Kasumi-1 (cell line): ENCODE results near the gene SPEF1.
A peak's percentile ranks its signal among the peaks of the same experiment; 100 is the strongest.
"Not testable (repeated sequence)": the region's sequence is repeated elsewhere in the genome, so short reads cannot be mapped to it uniquely, and the experiment has no call there.

Source experiments
- DNase-seq, 2 experiments: peaks; one replicate each; lab custom pipeline; 2025; lab: John Stamatoyannopoulos, UW

Gene SPEF1

GRCh38 chr20:3811467-3812258 lies 30.4 kb upstream of the SPEF1 start:
- DNase-seq: peak; percentile 81 to 86

DNA sequence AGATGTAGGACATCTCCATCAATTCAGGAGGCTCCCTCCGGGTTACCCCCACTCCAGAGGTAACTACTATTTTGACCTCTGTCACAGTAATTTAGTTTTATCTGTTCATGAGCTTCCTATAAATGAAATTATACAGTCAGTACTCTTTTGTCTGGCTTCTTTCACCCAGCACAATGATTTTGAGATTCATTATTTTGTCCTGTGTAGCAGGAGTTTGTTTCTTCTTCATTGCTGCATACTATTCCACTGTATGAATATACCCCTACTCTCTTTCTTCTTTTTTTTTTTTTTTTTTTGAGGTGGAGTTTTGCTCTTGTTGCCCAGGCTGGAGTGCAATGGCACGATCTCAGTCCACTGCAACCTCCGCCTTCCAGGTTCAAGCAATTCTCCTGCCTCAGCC lies 27.3 kb upstream of the SPEF1 start:
- no peak for DNase-seq

GRCh38 chr20:3804781-3805180 lies 23.5 kb upstream of the SPEF1 start:
- DNase-seq: no peak

DNA sequence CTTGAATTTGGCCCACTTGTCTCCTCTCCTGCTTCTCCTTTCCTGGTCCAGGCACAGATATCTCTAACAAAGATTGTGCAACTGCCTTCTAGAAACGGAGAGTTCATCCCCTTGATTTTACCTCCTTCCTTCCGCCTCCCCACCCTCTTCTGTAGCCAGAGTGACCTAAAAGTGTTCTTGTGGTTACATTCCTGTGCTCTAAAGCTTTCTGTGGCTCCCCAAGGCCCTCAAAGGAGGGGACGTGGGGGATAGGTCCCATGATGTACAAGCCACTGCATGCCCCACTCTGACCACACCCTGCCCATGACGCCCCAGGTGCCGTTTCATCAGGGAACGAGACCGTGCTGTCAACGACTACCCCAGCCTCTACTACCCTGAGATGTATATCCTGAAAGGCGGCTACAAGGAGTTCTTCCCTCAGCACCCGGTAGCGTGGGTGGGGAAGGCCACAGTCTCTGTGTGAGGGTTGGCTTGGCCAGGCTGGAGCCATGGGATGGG lies 23.1 kb upstream of the SPEF1 start:
- DNase-seq: no peak

- DNase-seq: no peak
Measured at GRCh38 chr20:3803854-3804253, 22.6 kb upstream of the SPEF1 start.

DNA sequence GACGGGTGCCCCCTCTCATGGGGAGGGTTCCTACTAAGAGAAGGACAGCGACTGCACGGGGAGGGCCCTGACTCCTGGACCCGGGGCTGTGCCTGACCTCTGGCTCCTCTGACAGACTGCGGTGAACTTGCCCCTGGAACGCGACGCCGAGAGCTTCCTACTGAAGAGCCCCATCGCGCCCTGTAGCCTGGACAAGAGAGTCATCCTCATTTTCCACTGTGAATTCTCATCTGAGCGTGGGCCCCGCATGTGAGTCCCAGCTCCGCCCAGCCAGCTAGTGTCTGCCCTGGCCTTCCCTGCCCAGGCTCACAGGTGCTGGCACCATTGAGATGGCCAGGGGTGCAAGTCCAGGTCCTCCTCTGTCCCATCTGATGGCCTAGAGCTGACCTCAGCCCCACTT lies 22.0 kb upstream of the SPEF1 start:
- DNase-seq: no peak

DNA sequence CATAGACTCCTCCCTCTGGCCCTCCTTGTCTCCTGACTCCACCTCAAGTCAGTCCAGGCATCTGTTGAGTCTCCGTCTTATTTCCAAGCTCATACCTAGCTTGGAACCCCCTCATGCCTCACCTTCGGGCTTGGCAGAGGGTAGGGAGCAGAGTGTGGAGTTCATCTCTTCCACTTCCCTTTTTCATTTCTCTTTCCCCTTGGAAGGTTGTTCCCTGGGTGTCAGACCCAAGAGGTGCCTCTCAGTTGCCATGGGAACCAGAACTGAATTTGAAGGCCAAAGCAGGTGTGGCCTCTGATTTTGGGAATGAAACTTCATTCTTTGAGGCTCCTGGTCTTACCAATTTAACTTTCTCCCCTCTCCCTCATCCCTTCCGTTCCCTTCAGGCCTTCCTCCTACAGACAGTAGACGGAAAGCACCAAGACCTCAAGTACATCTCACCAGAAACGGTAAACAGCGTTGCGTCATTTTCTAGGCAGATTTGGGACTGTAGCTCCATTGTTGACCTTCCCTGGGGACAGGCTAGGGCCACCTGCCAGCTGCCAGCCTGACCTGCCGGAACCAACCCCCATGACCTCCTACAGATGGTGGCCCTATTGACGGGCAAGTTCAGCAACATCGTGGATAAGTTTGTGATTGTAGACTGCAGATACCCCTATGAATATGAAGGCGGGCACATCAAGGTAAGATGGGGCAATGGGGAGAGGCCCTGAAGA lies 21.4 kb upstream of the SPEF1 start:
- no peak for DNase-seq

DNA sequence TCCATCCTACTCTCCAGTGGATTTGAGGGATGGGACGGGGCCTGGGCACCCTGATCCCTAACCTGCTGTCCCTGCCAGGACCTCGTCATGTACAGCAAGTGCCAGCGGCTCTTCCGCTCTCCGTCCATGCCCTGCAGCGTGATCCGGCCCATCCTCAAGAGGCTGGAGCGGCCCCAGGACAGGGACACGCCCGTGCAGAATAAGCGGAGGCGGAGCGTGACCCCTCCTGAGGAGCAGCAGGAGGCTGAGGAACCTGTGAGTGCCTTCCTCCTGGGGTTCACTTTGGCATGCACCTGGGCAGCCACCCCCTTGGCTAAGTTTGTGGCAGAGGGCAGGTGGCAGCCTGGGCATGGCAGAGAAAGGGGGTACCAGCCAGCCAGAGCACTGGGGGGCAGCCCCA lies 20.6 kb upstream of the SPEF1 start:
- DNase-seq: no peak

GRCh38 chr20:3801299-3801698 lies 20.1 kb upstream of the SPEF1 start:
- no peak for DNase-seq

GRCh38 chr20:3800878-3801260 lies 19.6 kb upstream of the SPEF1 start:
- no peak for DNase-seq

- no peak for DNase-seq
Measured at GRCh38 chr20:3800256-3800877, 19.1 kb upstream of the SPEF1 start.

DNA sequence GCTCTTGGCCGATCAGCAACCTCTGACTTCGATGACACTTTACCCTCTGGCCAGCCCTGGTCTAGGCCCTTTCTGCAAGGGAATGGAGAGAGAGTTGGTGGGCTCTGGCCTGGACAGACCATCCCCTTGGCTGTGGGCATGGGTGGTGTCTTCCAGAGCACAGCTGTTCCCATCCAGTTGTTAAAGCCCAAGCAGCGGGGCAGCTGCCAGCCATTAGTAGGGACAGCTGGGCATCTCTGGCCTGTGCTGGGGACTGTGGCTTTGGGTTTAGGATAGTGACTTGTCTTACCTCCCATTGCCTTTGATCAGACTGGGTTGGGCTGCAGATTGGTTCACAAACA lies 17.6 kb upstream of the SPEF1 start:
- DNase-seq: no peak

- no peak for DNase-seq
Measured at GRCh38 chr20:3798373-3798768, 17.1 kb upstream of the SPEF1 start.

GRCh38 chr20:3797592-3798372 lies 16.5 kb upstream of the SPEF1 start:
- DNase-seq: no peak

GRCh38 chr20:3797226-3797545 lies 15.9 kb upstream of the SPEF1 start:
- no peak for DNase-seq

GRCh38 chr20:3796477-3797225 lies 15.4 kb upstream of the SPEF1 start:
- no peak for DNase-seq

DNA sequence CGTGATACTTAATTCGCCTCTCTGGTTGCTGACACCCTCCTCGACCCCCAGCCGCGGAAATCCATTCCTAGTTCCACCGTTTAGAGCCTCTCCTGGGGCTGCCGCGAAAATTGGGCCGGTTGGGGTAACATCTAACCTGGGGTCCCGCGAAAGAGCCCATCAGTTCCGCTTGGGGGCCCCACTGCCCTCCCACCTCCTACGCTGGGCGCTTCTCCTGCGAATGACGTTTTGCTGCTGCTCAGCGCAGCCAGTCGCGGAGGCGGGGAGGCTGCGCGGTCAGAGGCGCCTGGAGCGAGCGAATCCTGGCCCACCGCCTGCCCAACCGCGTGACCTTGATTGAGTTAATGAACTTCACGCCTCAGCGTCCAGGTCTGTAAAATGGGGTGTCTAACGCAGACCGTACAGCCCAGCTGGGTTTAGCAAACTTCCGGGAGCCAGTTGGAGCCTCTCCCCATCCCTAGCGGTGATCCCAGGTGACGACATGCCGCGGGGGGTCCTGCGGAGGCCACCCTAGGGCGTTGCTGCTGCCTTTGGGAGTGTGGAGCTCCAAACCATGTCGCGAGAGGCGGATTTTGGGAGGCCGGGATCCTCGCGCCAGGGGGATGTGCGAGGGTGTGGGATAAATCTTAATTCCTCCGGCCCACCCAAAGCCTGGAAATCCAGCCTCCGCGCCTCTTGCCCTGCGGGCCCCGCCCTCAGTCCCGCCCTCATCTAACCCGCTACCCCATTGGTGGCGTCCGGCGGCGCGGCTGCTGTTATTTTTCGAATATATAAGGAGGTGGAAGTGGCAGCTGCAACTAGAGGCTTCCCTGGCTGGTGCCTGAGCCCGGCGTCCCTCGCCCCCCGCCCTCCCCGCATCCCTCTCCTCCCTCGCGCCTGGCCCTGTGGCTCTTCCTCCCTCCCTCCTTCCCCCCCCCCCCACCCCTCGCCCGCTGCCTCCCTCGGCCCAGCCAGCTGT lies 14.5 kb upstream of the SPEF1 start, which contains the start of gene CDC25B:
TSS of gene CDC25B (plus strand) at position 800 of the 958 bp plus-strand sequence. CDS start 222 bp downstream, outside the sequence.
- peak; percentile 91 to 92 for DNase-seq

- DNase-seq: no peak
Measured at GRCh38 chr20:3794701-3795420, 13.6 kb upstream of the SPEF1 start.

GRCh38 chr20:3794168-3794567 lies 12.9 kb upstream of the SPEF1 start:
- not testable (repeated sequence) for DNase-seq

- DNase-seq: not testable (repeated sequence)
Measured at GRCh38 chr20:3789201-3789600, 8.0 kb upstream of the SPEF1 start.
